ENCODE data around the gene POM121C.
"Not testable (repeated sequence)": the region's sequence is repeated elsewhere in the genome, so short reads cannot be mapped to it uniquely, and the experiment has no call there.

POM121C gene

GRCh38 chr7:75485355-75485978 lies 632 bp downstream of the POM121C start:
- H3K4me1 ChIP-seq (ENCODE audit: control insufficient read depth, insufficient read depth, low read length); H3K9me3 ChIP-seq (ENCODE audit: control insufficient read depth, low read length); H3K27me3 ChIP-seq (ENCODE audit: control insufficient read depth, insufficient read depth, low read length, poor library complexity, severe bottlenecking); H3K27ac ChIP-seq (ENCODE audit: insufficient read depth, low read depth, low read length, poor library complexity, severe bottlenecking); H3K36me3 ChIP-seq (ENCODE audit: control insufficient read depth, insufficient read depth, low read length): not testable (repeated sequence)
- 1 to 3% methylated on average over 23 to 29 of the region's 32 CpGs for WGBS, 2 experiments
- H3K4me3 ChIP-seq (ENCODE audit: insufficient read depth, low read depth, low read length): peak overlapping the region; percentile 75

GRCh38 chr7:75480313-75480712 lies 5.8 kb downstream of the POM121C start:
- H3K4me3 ChIP-seq (ENCODE audit: insufficient read depth, low read depth, low read length); H3K4me1 ChIP-seq (ENCODE audit: control insufficient read depth, insufficient read depth, low read length); H3K9me3 ChIP-seq (ENCODE audit: control insufficient read depth, low read length); H3K36me3 ChIP-seq (ENCODE audit: control insufficient read depth, insufficient read depth, low read length); H3K27ac ChIP-seq (ENCODE audit: insufficient read depth, low read depth, low read length, poor library complexity, severe bottlenecking); H3K27me3 ChIP-seq (ENCODE audit: control insufficient read depth, insufficient read depth, low read length, poor library complexity, severe bottlenecking): not testable (repeated sequence)

GRCh38 chr7:75477457-75477856 lies 8.6 kb downstream of the POM121C start:
- not testable (repeated sequence) for H3K4me3 ChIP-seq (ENCODE audit: insufficient read depth, low read depth, low read length); H3K27me3 ChIP-seq (ENCODE audit: control insufficient read depth, insufficient read depth, low read length, poor library complexity, severe bottlenecking); H3K9me3 ChIP-seq (ENCODE audit: control insufficient read depth, low read length); H3K36me3 ChIP-seq (ENCODE audit: control insufficient read depth, insufficient read depth, low read length); H3K4me1 ChIP-seq (ENCODE audit: control insufficient read depth, insufficient read depth, low read length); H3K27ac ChIP-seq (ENCODE audit: insufficient read depth, low read depth, low read length, poor library complexity, severe bottlenecking)

GRCh38 chr7:75470166-75470565 lies 15.9 kb downstream of the POM121C start:
- H3K9me3 ChIP-seq (ENCODE audit: control insufficient read depth, low read length); H3K27me3 ChIP-seq (ENCODE audit: control insufficient read depth, insufficient read depth, low read length, poor library complexity, severe bottlenecking); H3K4me3 ChIP-seq (ENCODE audit: insufficient read depth, low read depth, low read length); H3K4me1 ChIP-seq (ENCODE audit: control insufficient read depth, insufficient read depth, low read length); H3K27ac ChIP-seq (ENCODE audit: insufficient read depth, low read depth, low read length, poor library complexity, severe bottlenecking): not testable (repeated sequence)
- no CpG with 5 or more reads among the region's 4 CpGs for WGBS, 2 experiments
- peaks cover 10% of the 10 kb centered on the region for H3K36me3 ChIP-seq (ENCODE audit: control insufficient read depth, insufficient read depth, low read length)

GRCh38 chr7:75460541-75460940 lies 25.6 kb downstream of the POM121C start:
- not testable (repeated sequence) for H3K27ac ChIP-seq (ENCODE audit: insufficient read depth, low read depth, low read length, poor library complexity, severe bottlenecking); H3K9me3 ChIP-seq (ENCODE audit: control insufficient read depth, low read length); H3K4me3 ChIP-seq (ENCODE audit: insufficient read depth, low read depth, low read length); H3K36me3 ChIP-seq (ENCODE audit: control insufficient read depth, insufficient read depth, low read length); H3K27me3 ChIP-seq (ENCODE audit: control insufficient read depth, insufficient read depth, low read length, poor library complexity, severe bottlenecking); H3K4me1 ChIP-seq (ENCODE audit: control insufficient read depth, insufficient read depth, low read length)
- 75% methylated on average over 4 of the region's 5 CpGs; no CpG with 5 or more reads in 1 of the 2 experiments for WGBS, 2 experiments

- not testable (repeated sequence) for H3K4me1 ChIP-seq (ENCODE audit: control insufficient read depth, insufficient read depth, low read length); H3K9me3 ChIP-seq (ENCODE audit: control insufficient read depth, low read length); H3K27me3 ChIP-seq (ENCODE audit: control insufficient read depth, insufficient read depth, low read length, poor library complexity, severe bottlenecking); H3K27ac ChIP-seq (ENCODE audit: insufficient read depth, low read depth, low read length, poor library complexity, severe bottlenecking); H3K36me3 ChIP-seq (ENCODE audit: control insufficient read depth, insufficient read depth, low read length); H3K4me3 ChIP-seq (ENCODE audit: insufficient read depth, low read depth, low read length)
- no CpG with 5 or more reads among the region's 5 CpGs for WGBS, 2 experiments
These were observed 28.1 kb downstream of the POM121C start for GRCh38 chr7:75458034-75458433.

DNA sequence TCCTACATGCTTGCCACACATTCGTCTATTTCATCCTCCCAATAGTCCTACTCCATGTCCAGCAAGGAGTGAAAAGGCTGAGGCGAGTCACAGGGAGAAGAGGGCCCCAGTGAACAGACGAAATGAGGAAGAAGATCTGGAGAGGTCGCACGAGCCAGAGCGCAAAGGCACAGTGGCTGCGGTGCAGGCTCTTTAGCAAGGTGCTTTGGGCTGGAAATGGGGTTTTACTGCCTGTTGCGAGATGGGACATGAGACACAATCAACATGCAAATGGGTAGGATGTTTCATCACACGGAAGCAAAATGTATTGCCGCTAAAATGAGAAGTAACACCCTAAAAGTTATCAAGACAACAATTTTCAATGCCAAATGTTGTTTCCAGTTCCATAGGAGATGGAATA lies 29.7 kb downstream of the POM121C start:
- WGBS, 2 experiments: 97 to 98% methylated on average over 5 to 6 of the region's 10 CpGs
- H3K27ac ChIP-seq (ENCODE audit: insufficient read depth, low read depth, low read length, poor library complexity, severe bottlenecking); H3K4me3 ChIP-seq (ENCODE audit: insufficient read depth, low read depth, low read length): not testable (repeated sequence)

GRCh38 chr7:75452494-75452955 lies 33.6 kb downstream of the POM121C start:
- not testable (repeated sequence) for H3K27me3 ChIP-seq (ENCODE audit: control insufficient read depth, insufficient read depth, low read length, poor library complexity, severe bottlenecking); H3K36me3 ChIP-seq (ENCODE audit: control insufficient read depth, insufficient read depth, low read length); H3K4me3 ChIP-seq (ENCODE audit: insufficient read depth, low read depth, low read length); H3K4me1 ChIP-seq (ENCODE audit: control insufficient read depth, insufficient read depth, low read length); H3K9me3 ChIP-seq (ENCODE audit: control insufficient read depth, low read length); H3K27ac ChIP-seq (ENCODE audit: insufficient read depth, low read depth, low read length, poor library complexity, severe bottlenecking)
- WGBS, 2 experiments: 28 to 55% methylated on average over 2 of the region's 4 CpGs

More for the DNA sequence above, 29.7 kb downstream of the POM121C start:
- H3K36me3 ChIP-seq (ENCODE audit: control insufficient read depth, insufficient read depth, low read length); H3K4me1 ChIP-seq (ENCODE audit: control insufficient read depth, insufficient read depth, low read length); H3K27me3 ChIP-seq (ENCODE audit: control insufficient read depth, insufficient read depth, low read length, poor library complexity, severe bottlenecking); H3K9me3 ChIP-seq (ENCODE audit: control insufficient read depth, low read length): not testable (repeated sequence)

GRCh38 chr7:75449946-75450345 lies 36.2 kb downstream of the POM121C start:
- WGBS, 2 experiments: no CpG with 5 or more reads among the region's 5 CpGs
- H3K27ac ChIP-seq (ENCODE audit: insufficient read depth, low read depth, low read length, poor library complexity, severe bottlenecking); H3K36me3 ChIP-seq (ENCODE audit: control insufficient read depth, insufficient read depth, low read length); H3K4me3 ChIP-seq (ENCODE audit: insufficient read depth, low read depth, low read length); H3K9me3 ChIP-seq (ENCODE audit: control insufficient read depth, low read length); H3K4me1 ChIP-seq (ENCODE audit: control insufficient read depth, insufficient read depth, low read length); H3K27me3 ChIP-seq (ENCODE audit: control insufficient read depth, insufficient read depth, low read length, poor library complexity, severe bottlenecking): not testable (repeated sequence)

DNA sequence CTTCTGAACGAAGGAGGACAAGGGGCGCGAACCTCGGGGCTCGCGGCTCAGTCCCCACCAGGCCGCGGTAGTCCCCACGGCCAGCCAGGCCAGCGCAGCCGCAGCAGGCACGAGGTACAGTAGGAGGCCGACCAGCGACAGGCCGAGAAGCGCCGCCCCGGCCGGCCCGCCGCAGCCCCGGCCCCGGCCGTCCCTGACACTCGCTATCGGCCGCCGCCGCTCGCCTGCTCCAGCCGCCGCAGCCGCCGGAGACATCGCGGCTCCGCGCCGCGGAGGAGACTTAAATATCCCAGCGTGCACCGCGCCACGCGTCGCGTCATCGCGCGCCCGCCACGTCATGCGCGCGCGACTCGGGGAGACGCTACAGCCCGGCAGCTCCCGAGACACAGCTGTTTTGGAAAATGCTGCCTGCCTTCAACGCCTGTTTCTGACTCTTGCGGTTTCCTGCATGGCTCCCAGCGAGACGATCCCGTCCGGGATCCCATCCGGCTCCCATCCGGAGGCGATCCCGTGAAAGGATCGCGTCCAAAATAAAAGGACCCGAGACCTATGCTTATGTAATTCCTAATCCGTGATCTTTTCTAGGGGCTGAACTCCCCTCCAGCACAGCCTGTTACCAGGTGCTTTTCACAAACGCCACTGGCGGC lies 43.5 kb downstream of the POM121C start:
- not testable (repeated sequence) for H3K4me1 ChIP-seq (ENCODE audit: control insufficient read depth, insufficient read depth, low read length); H3K27me3 ChIP-seq (ENCODE audit: control insufficient read depth, insufficient read depth, low read length, poor library complexity, severe bottlenecking); H3K9me3 ChIP-seq (ENCODE audit: control insufficient read depth, low read length)
- H3K36me3 ChIP-seq (ENCODE audit: control insufficient read depth, insufficient read depth, low read length): peaks cover 12% of the 10 kb centered on the region
- H3K4me3 ChIP-seq (ENCODE audit: insufficient read depth, low read depth, low read length): peak overlapping the region; percentile 45
- 1% methylated on average over 22 to 27 of the region's 76 CpGs for WGBS, 2 experiments
- H3K27ac ChIP-seq (ENCODE audit: insufficient read depth, low read depth, low read length, poor library complexity, severe bottlenecking): peak overlapping the region; percentile 67

DNA sequence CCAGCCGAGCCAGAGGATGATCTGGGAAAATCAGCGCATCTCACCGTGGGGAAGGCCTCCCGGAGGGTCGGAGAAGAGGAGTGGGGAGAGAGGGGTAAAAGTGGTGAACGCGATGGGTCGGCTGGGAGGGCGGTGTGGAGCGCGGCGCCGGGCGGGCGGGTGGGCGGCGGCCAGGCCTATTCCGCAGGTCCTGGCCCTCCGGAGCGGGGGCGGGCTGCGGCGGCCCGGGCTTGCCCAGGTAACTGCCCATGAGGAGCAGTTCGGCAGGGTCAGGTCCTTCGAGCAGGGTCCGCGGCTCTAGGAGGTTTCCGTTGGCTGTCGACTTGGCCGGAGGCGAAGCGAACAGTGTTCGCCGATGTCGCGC lies 44.0 kb downstream of the POM121C start:
- H3K27ac ChIP-seq (ENCODE audit: insufficient read depth, low read depth, low read length, poor library complexity, severe bottlenecking); H3K9me3 ChIP-seq (ENCODE audit: control insufficient read depth, low read length); H3K4me1 ChIP-seq (ENCODE audit: control insufficient read depth, insufficient read depth, low read length); H3K27me3 ChIP-seq (ENCODE audit: control insufficient read depth, insufficient read depth, low read length, poor library complexity, severe bottlenecking): not testable (repeated sequence)
- Histone ChIP-seq H3K4me3 (ENCODE audit: insufficient read depth, low read depth, low read length) (peak overlapping the region; percentile 45), H3K36me3 (ENCODE audit: control insufficient read depth, insufficient read depth, low read length) (peaks cover 13% of the 10 kb centered on the region)
- WGBS, 2 experiments: 3 to 7% methylated on average over 3 to 4 of the region's 37 CpGs

Measured in ectodermal cell (in vitro differentiated cells).